Activated CD8-positive, alpha-beta memory T cell treated with anti-CD3 and anti-CD28 coated beads, Interleukin-2, amount 10 ng/mL, durations not matched to agents 7 days and 5 days (primary cell): Measurements from ENCODE around the gene SP2. TPM values are rescaled to one million over a fixed set of nuclear protein-coding genes. Genes with fewer than 3 reads are reported as not detected.
A peak's percentile ranks its signal among the peaks of the same experiment; 100 is the strongest.
"Not testable (repeated sequence)": the region's sequence is repeated elsewhere in the genome, so short reads cannot be mapped to it uniquely, and the experiment has no call there.

Source experiments
- ATAC-seq: fragments of 150-1000 bp; cut with Tn5 transposase; one replicate; pipeline ENCODE4 v1.10.0; 2021; ENCODE audit warnings: moderate library complexity
- CTCF ChIA-PET: fragments of 350-600 bp; sonication (Branson Sonifier 250); formaldehyde crosslinking; loops from one replicate; lab custom pipeline; 2021; ENCODE audit warnings: antibody characterized with exemption; lab: Charles Lee
- DNase-seq: peaks from one replicate; pipeline ENCODE4 v3.0.0-alpha.2; 2020
- H3K27ac Mint-ChIP-seq: one replicate; pipeline ENCODE4 v1.8.0; 2021; ENCODE audit warnings: mild to moderate bottlenecking, mixed read lengths
- H3K27me3 Mint-ChIP-seq: one replicate; pipeline ENCODE4 v1.8.0; 2021; ENCODE audit warnings: mixed read lengths
- H3K36me3 Mint-ChIP-seq: one replicate; pipeline ENCODE4 v1.8.0; 2021; ENCODE audit warnings: mild to moderate bottlenecking, mixed read lengths
- H3K4me1 Mint-ChIP-seq: one replicate; pipeline ENCODE4 v1.8.0; 2021; ENCODE audit warnings: mixed read lengths
- H3K4me3 Mint-ChIP-seq: one replicate; pipeline ENCODE4 v1.8.0; 2021; ENCODE audit warnings: mild to moderate bottlenecking, moderate library complexity, mixed read lengths
- H3K9me3 Mint-ChIP-seq: one replicate; pipeline ENCODE4 v1.8.0; 2022; ENCODE audit warnings: low read depth, mixed read lengths
- total RNA-seq, 2 experiments: library from RNA; stranded (reverse); gene quantifications; one replicate each; pipeline ENCODE4 v1.2.3, GENCODE V29; 2021

SP2 gene
- total RNA-seq, 2 experiments from 2014 or later = 21.7 to 22.9 TPM

GRCh38 chr17:47902039-47902744 is 6.2 kb downstream of the SP2 start:
- DNase-seq (no peak), ATAC-seq (no peak)
- CTCF ChIA-PET = interaction anchor here (1.1 to 1.3 kb wide), 3 partner anchors 13 to 61 kb away, joined by 3 to 4 read pairs (median 4); partner anchors contain the start of gene SCRN2
- H3K27ac Mint-ChIP-seq = no peak overlapping the region
- peaks cover 14% of the 10 kb centered on the region for H3K36me3 Mint-ChIP-seq
- H3K4me1 Mint-ChIP-seq = peaks cover 36% of the 10 kb centered on the region
- no peaks in the 10 kb centered on the region for H3K9me3 Mint-ChIP-seq
- H3K4me3 Mint-ChIP-seq = no peak overlapping the region
- no peaks in the 10 kb centered on the region for H3K27me3 Mint-ChIP-seq

GRCh38 chr17:47905221-47905733 is 9.2 kb downstream of the SP2 start:
- Mint-ChIP-seq H3K27ac (no peak overlapping the region), H3K9me3 (no peaks in the 10 kb centered on the region), H3K4me3 (no peak overlapping the region), H3K36me3 (peaks cover 15% of the 10 kb centered on the region), H3K27me3 (no peaks in the 10 kb centered on the region), H3K4me1 (peaks cover 24% of the 10 kb centered on the region)
- CTCF ChIA-PET = interaction anchor here (0.9 to 2.2 kb wide), 4 partner anchors 15 to 32 kb away, joined by 3 to 6 read pairs (median 6); no protein-coding TSS in a partner anchor
- ATAC-seq (no peak), DNase-seq (no peak)

DNA sequence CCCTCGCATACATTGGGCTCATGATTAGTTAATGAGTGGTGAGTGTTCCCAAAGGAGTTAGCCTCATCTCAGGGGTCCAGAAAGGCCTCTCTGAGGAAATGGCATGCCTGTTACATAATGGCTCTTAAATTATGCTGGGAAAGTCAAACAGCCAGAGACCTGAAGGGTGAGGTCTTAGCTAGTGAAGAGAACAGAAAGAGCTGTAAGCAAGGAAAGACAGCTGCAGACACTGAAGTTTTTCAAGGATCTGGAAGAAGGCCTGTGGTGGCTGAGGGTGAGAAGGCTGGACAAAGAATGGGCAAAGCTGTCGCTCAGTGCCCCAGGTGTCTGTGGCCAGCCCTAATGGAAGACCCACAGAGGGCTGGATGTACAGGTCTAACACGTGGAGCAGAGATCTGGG is 10.4 kb downstream of the SP2 start:
- no peak for DNase-seq
- no peak overlapping the region for H3K4me3 Mint-ChIP-seq
- H3K27ac Mint-ChIP-seq = no peak overlapping the region
- H3K4me1 Mint-ChIP-seq = peaks cover 22% of the 10 kb centered on the region
- H3K27me3 Mint-ChIP-seq = no peaks in the 10 kb centered on the region
- CTCF ChIA-PET = interaction anchor here (0.6 to 2.2 kb wide), 3 partner anchors 15 to 197 kb away, joined by 3 to 6 read pairs (median 5); no protein-coding TSS in a partner anchor
- peaks cover 15% of the 10 kb centered on the region for H3K36me3 Mint-ChIP-seq
- no peak for ATAC-seq
- H3K9me3 Mint-ChIP-seq = no peaks in the 10 kb centered on the region

DNA sequence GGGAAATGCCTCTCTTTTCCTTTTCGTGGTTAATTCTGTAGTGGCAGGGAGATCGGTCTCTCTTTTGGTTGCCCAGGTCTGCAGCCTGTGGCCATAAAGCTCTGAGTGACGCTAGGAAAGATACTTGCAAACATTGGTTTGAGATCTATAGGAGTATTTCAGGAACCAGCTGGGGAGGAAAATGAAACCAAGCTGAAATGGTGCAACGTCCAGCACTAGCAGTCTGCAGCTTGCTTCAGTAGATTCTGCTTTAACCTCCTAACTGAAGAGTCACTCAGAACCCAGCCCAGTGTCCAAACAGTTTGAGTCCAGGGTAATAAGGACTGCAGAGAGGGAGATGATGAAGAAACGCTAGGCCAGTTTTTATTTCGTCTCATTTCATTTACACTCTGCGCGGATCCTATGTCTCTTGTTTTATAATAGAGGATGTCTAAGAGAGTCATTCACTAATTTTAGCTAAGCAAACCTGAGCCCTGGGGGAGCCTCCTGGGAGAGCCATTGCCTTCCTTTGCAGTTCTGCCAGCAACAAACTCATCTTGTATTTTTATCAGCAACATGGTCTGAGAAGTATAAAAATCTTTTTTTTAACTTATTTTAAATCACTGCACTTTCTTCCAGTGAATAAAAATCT is 12.0 kb downstream of the SP2 start:
- Mint-ChIP-seq H3K4me1 (peaks cover 19% of the 10 kb centered on the region), H3K9me3 (no peaks in the 10 kb centered on the region), H3K27me3 (no peaks in the 10 kb centered on the region), H3K36me3 (peaks cover 16% of the 10 kb centered on the region), H3K4me3 (peak overlapping the region; percentile 20), H3K27ac (no peak overlapping the region)
- no peak for ATAC-seq
- CTCF ChIA-PET = interaction anchor here (1.0 to 1.4 kb wide), 2 partner anchors 41 to 62 kb away, joined by 3 to 4 read pairs; partner anchors contain the start of gene CDK5RAP3
- no peak for DNase-seq

DNA sequence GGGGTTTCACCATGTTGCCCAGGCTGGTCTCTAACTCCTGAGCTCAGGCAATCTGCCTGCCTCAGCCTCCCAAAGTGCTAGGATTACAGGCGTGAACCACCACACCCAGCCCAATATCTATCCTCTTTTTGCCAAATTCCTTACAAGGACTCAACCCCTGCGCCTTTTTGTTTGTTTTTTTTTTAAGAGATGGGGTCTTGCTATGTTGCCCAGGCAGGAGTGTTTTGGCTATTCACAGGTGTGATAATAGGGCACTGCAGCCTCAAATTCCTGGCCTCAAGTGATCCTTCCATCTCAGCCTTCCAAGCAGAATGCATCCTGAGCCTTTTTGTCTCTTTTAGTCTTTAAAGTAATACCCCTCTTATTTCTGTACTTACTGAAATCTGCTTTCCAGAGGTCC is 17.0 kb downstream of the SP2 start:
- DNase-seq (no peak), ATAC-seq (no peak)
- Mint-ChIP-seq H3K4me3 (no peak overlapping the region), H3K27ac (no peak overlapping the region), H3K9me3 (no peaks in the 10 kb centered on the region), H3K36me3 (peaks cover 18% of the 10 kb centered on the region), H3K27me3 (no peaks in the 10 kb centered on the region), H3K4me1 (peaks cover 12% of the 10 kb centered on the region)
- CTCF ChIA-PET = no interaction called here

GRCh38 chr17:47914306-47914948 is 18.4 kb downstream of the SP2 start:
- Mint-ChIP-seq H3K9me3 (no peaks in the 10 kb centered on the region), H3K27ac (no peak overlapping the region), H3K27me3 (no peaks in the 10 kb centered on the region), H3K4me3 (no peak overlapping the region), H3K4me1 (peaks cover 13% of the 10 kb centered on the region), H3K36me3 (peaks cover 15% of the 10 kb centered on the region)
- DNase-seq (no peak), ATAC-seq (no peak)
- CTCF ChIA-PET = no interaction called here

- Mint-ChIP-seq H3K4me3 (no peak overlapping the region), H3K36me3 (peaks cover 15% of the 10 kb centered on the region), H3K4me1 (peaks cover 11% of the 10 kb centered on the region), H3K9me3 (no peaks in the 10 kb centered on the region), H3K27ac (no peak overlapping the region), H3K27me3 (no peaks in the 10 kb centered on the region)
- no peak for DNase-seq
- ATAC-seq = no peak
- CTCF ChIA-PET = interaction anchor here (0.6 to 1.3 kb wide), 2 partner anchors 26 to 75 kb away, joined by 3 read pairs; partner anchors contain the start of gene SCRN2
These were observed 19.9 kb downstream of the SP2 start for GRCh38 chr17:47915776-47916398.

GRCh38 chr17:47916489-47917208 is 20.6 kb downstream of the SP2 start:
- CTCF ChIA-PET = interaction anchor here (1.3 kb wide), 1 partner anchor 75 kb away, joined by 3 read pairs; the partner anchor contains the start of gene SCRN2
- peaks cover 11% of the 10 kb centered on the region for H3K4me1 Mint-ChIP-seq
- H3K27me3 Mint-ChIP-seq = no peaks in the 10 kb centered on the region
- H3K27ac Mint-ChIP-seq = peak overlapping the region; percentile 29
- DNase-seq = no peak
- no peaks in the 10 kb centered on the region for H3K9me3 Mint-ChIP-seq
- H3K36me3 Mint-ChIP-seq = peaks cover 16% of the 10 kb centered on the region
- no peak overlapping the region for H3K4me3 Mint-ChIP-seq
- ATAC-seq = no peak

DNA sequence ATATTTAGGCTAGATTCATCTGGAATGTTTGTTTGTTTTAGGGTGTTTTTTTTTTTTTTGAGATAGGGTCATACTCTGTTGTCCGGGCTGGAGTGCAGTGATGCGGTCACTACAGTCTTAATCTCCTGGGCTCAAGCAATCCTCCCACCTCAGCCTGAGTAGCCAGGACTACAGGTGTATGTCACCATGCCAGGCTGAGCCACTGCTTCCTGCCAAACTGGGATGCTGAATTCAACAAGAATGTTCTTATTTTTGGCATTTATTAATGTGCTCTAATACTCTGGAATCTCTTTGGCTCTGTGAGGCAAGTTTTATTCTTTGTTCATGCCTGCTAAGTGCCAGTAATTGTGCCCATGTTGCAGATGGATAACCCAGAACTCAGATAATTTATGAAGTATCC is 21.5 kb downstream of the SP2 start:
- CTCF ChIA-PET = no interaction called here
- peaks cover 11% of the 10 kb centered on the region for H3K4me1 Mint-ChIP-seq
- H3K4me3 Mint-ChIP-seq = no peak overlapping the region
- no peak for DNase-seq
- no peak overlapping the region for H3K27ac Mint-ChIP-seq
- peaks cover 13% of the 10 kb centered on the region for H3K36me3 Mint-ChIP-seq
- H3K9me3 Mint-ChIP-seq = no peaks in the 10 kb centered on the region
- no peaks in the 10 kb centered on the region for H3K27me3 Mint-ChIP-seq
- no peak for ATAC-seq

GRCh38 chr17:47918006-47918405 is 22.0 kb downstream of the SP2 start:
- Mint-ChIP-seq H3K9me3 (no peaks in the 10 kb centered on the region), H3K4me3 (no peak overlapping the region), H3K27ac (no peak overlapping the region), H3K36me3 (peaks cover 13% of the 10 kb centered on the region), H3K4me1 (peaks cover 11% of the 10 kb centered on the region), H3K27me3 (no peaks in the 10 kb centered on the region)
- CTCF ChIA-PET = interaction anchor here (1.2 kb wide), 1 partner anchor 28 kb away, joined by 3 read pairs; no protein-coding TSS in a partner anchor
- no peak for DNase-seq
- ATAC-seq = no peak

GRCh38 chr17:47918991-47919390 is 23.0 kb downstream of the SP2 start:
- no peak for ATAC-seq
- CTCF ChIA-PET = interaction anchor here (0.7 to 1.2 kb wide), 2 partner anchors 22 to 29 kb away, joined by 3 read pairs; partner anchors contain the start of gene PNPO
- Mint-ChIP-seq H3K9me3 (no peaks in the 10 kb centered on the region), H3K27me3 (no peaks in the 10 kb centered on the region), H3K4me1 (peaks cover 11% of the 10 kb centered on the region), H3K36me3 (peaks cover 13% of the 10 kb centered on the region), H3K4me3 (no peak overlapping the region), H3K27ac (no peak overlapping the region)
- no peak for DNase-seq

- DNase-seq, CTCF ChIA-PET, H3K4me3 Mint-ChIP-seq, H3K9me3 Mint-ChIP-seq, H3K27ac Mint-ChIP-seq, H3K27me3 Mint-ChIP-seq, ATAC-seq: not testable (repeated sequence)
- H3K4me1 Mint-ChIP-seq = peaks cover 11% of the 10 kb centered on the region
- H3K36me3 Mint-ChIP-seq = peaks cover 13% of the 10 kb centered on the region
These were observed 23.9 kb downstream of the SP2 start for GRCh38 chr17:47919889-47920288.
